GM23338 (cell line): ENCODE results near the gene GNB1. TPM values are rescaled to one million over a fixed set of nuclear protein-coding genes. Genes with fewer than 3 reads are reported as not detected.

Experiments
- ATAC-seq: fragments of 200-7000 bp; cut with Tn5 transposase; 3 replicates; pipeline ENCODE4 v1.9.1; 2020
- DNase-seq: peaks from one replicate; pipeline ENCODE4 v3.0.0-alpha.2; 2015; ENCODE audit warnings: low spot score
- H2AFZ ChIP-seq: fragments of 200-600 bp; sonication (generic); 2 replicates; pipeline ENCODE4 v1.8.0; 2016; ENCODE audit warnings: antibody characterized with exemption, mild to moderate bottlenecking, moderate library complexity
- H3F3A ChIP-seq: fragments of 200-600 bp; sonication (generic); replicated peaks from 2 replicates; pipeline ENCODE4 v1.8.0; 2017; ENCODE audit warnings: antibody characterized with exemption, mixed run types, low read depth
- H3K27ac ChIP-seq: fragments of 200-600 bp; sonication (generic); 2 replicates; pipeline ENCODE4 v1.6.1; 2016; ENCODE audit warnings: low read depth
- H3K27me3 ChIP-seq: fragments of 200-600 bp; sonication (generic); 2 replicates; pipeline ENCODE4 v1.8.0; 2016; ENCODE audit warnings: mild to moderate bottlenecking, mixed run types, moderate library complexity; ENCODE audit not compliant: insufficient read depth
- H3K36me3 ChIP-seq: fragments of 200-600 bp; sonication (generic); 2 replicates; pipeline ENCODE4 v1.8.0; 2016; ENCODE audit warnings: mild to moderate bottlenecking; ENCODE audit not compliant: insufficient read depth
- H3K4me1 ChIP-seq: fragments of 200-600 bp; sonication (generic); 2 replicates; pipeline ENCODE4 v1.8.0; 2016; ENCODE audit warnings: mild to moderate bottlenecking, moderate library complexity; ENCODE audit not compliant: insufficient read depth
- H3K4me2 ChIP-seq: fragments of 200-600 bp; sonication (generic); 2 replicates; pipeline ENCODE4 v1.7.1; 2017; ENCODE audit warnings: mixed run types
- H3K4me3 ChIP-seq: fragments of 200-600 bp; sonication (generic); 2 replicates; pipeline ENCODE4 v1.6.1; 2016; ENCODE audit warnings: mixed run types
- H3K79me2 ChIP-seq: fragments of 200-600 bp; sonication (generic); replicated peaks from 2 replicates; pipeline ENCODE4 v1.8.0; 2017; ENCODE audit warnings: mild to moderate bottlenecking; ENCODE audit not compliant: insufficient read depth
- H3K9me2 ChIP-seq: fragments of 200-600 bp; sonication (generic); 2 replicates; pipeline ENCODE4 v1.8.0; 2017; ENCODE audit not compliant: insufficient read depth
- H4K20me1 ChIP-seq: fragments of 200-600 bp; sonication (generic); replicated peaks from 2 replicates; pipeline ENCODE4 v1.8.0; 2017; ENCODE audit warnings: mild to moderate bottlenecking; ENCODE audit not compliant: insufficient read depth
- H3K27ac Mint-ChIP-seq: 2 replicates; pipeline ENCODE4 v1.8.0; 2020; ENCODE audit warnings: inconsistent platforms, mild to moderate bottlenecking, moderate library complexity, mixed read lengths
- H3K27me3 Mint-ChIP-seq: 3 replicates; pipeline ENCODE4 v1.8.0; 2022; ENCODE audit warnings: low read depth, mild to moderate bottlenecking, moderate library complexity, mixed read lengths, inconsistent platforms; ENCODE audit not compliant: insufficient read depth, poor library complexity
- H3K36me3 Mint-ChIP-seq: 3 replicates; pipeline ENCODE4 v1.8.0; 2021; ENCODE audit warnings: low read depth, mild to moderate bottlenecking, inconsistent platforms, moderate library complexity, mixed read lengths
- H3K4me1 Mint-ChIP-seq: 3 replicates; pipeline ENCODE4 v1.8.0; 2020; ENCODE audit warnings: mild to moderate bottlenecking, inconsistent platforms, mixed read lengths
- H3K4me3 Mint-ChIP-seq: 3 replicates; pipeline ENCODE4 v1.8.0; 2021; ENCODE audit warnings: moderate library complexity, mild to moderate bottlenecking, inconsistent platforms, mixed read lengths
- H3K9me3 Mint-ChIP-seq: 3 replicates; pipeline ENCODE4 v1.8.0; 2020; ENCODE audit warnings: moderate library complexity, mild to moderate bottlenecking, inconsistent platforms, mixed read lengths
- CREB1 ChIP-seq: fragments of 250-450 bp; sonication (Bioruptor Pico); IDR thresholded peaks from 2 replicates; pipeline ENCODE4 v1.5.0; 2020; ENCODE audit warnings: low read depth, mild to moderate bottlenecking, moderate library complexity
- CTCF ChIP-seq, 2 experiments: fragments of 200-600 bp in 1 of 2; sonication (generic) in 1 of 2; conservative IDR thresholded peaks; 2 replicates each; pipeline versions ENCODE4 v1.5.1 to v1.6.1; 2016 to 2017; ENCODE audit warnings: antibody characterized with exemption in 2 of 2, low read depth in 2 of 2, mild to moderate bottlenecking in 2 of 2, moderate library complexity in 1 of 2
- EZH2 ChIP-seq: fragments of 200-600 bp; sonication (generic); IDR thresholded peaks from one replicate; pipeline ENCODE4 v1.8.0; 2017; ENCODE audit warnings: antibody characterized with exemption, mild to moderate bottlenecking, low read depth; ENCODE audit not compliant: unreplicated experiment
- JUNB ChIP-seq: IDR thresholded peaks from one replicate; pipeline ENCODE4 v1.6.1; 2016; ENCODE audit warnings: antibody characterized with exemption; ENCODE audit not compliant: unreplicated experiment
- NANOG ChIP-seq: IDR thresholded peaks from 2 replicates; pipeline ENCODE4 v1.6.1; 2016; ENCODE audit warnings: antibody characterized with exemption, borderline replicate concordance
- ZNF114 ChIP-seq: fragments of 250-450 bp; sonication (Bioruptor Pico); IDR thresholded peaks from 2 replicates; pipeline ENCODE4 v1.5.0; 2020; ENCODE audit warnings: mild to moderate bottlenecking, moderate library complexity
- ZNF331 ChIP-seq: fragments of 250-450 bp; sonication (Bioruptor Pico); IDR thresholded peaks from 2 replicates; pipeline ENCODE4 v1.5.0; 2020; ENCODE audit warnings: low read depth, mild to moderate bottlenecking, moderate library complexity
- polyA plus RNA-seq: library from polyadenylated mRNA; unstranded; fragments of >200 nt; fragmentation: Nextera tagmentation; extraction: Ambion mirVana; gene quantifications from 2 replicates; pipeline ENCODE4 v1.2.1, GENCODE V29; 2016
- total RNA-seq: library from RNA; depleted of rRNA; stranded (reverse); fragments of >200 nt; shearing (Covaris generic); gene quantifications from 2 replicates; pipeline ENCODE4 v1.2.3, GENCODE V29; 2014
- TF ChIP-seq, protein P1 (sequence below): fragments of 250-450 bp; sonication (Bioruptor Pico); IDR thresholded peaks from 2 replicates; pipeline ENCODE4 v1.5.0; 2020; ENCODE audit warnings: mild to moderate bottlenecking, moderate library complexity

GNB1 gene
- total and polyA plus RNA-seq, 2 experiments from 2014 or later, result 65.4 to 138 TPM

- TF ChIP-seq, protein P1, sequence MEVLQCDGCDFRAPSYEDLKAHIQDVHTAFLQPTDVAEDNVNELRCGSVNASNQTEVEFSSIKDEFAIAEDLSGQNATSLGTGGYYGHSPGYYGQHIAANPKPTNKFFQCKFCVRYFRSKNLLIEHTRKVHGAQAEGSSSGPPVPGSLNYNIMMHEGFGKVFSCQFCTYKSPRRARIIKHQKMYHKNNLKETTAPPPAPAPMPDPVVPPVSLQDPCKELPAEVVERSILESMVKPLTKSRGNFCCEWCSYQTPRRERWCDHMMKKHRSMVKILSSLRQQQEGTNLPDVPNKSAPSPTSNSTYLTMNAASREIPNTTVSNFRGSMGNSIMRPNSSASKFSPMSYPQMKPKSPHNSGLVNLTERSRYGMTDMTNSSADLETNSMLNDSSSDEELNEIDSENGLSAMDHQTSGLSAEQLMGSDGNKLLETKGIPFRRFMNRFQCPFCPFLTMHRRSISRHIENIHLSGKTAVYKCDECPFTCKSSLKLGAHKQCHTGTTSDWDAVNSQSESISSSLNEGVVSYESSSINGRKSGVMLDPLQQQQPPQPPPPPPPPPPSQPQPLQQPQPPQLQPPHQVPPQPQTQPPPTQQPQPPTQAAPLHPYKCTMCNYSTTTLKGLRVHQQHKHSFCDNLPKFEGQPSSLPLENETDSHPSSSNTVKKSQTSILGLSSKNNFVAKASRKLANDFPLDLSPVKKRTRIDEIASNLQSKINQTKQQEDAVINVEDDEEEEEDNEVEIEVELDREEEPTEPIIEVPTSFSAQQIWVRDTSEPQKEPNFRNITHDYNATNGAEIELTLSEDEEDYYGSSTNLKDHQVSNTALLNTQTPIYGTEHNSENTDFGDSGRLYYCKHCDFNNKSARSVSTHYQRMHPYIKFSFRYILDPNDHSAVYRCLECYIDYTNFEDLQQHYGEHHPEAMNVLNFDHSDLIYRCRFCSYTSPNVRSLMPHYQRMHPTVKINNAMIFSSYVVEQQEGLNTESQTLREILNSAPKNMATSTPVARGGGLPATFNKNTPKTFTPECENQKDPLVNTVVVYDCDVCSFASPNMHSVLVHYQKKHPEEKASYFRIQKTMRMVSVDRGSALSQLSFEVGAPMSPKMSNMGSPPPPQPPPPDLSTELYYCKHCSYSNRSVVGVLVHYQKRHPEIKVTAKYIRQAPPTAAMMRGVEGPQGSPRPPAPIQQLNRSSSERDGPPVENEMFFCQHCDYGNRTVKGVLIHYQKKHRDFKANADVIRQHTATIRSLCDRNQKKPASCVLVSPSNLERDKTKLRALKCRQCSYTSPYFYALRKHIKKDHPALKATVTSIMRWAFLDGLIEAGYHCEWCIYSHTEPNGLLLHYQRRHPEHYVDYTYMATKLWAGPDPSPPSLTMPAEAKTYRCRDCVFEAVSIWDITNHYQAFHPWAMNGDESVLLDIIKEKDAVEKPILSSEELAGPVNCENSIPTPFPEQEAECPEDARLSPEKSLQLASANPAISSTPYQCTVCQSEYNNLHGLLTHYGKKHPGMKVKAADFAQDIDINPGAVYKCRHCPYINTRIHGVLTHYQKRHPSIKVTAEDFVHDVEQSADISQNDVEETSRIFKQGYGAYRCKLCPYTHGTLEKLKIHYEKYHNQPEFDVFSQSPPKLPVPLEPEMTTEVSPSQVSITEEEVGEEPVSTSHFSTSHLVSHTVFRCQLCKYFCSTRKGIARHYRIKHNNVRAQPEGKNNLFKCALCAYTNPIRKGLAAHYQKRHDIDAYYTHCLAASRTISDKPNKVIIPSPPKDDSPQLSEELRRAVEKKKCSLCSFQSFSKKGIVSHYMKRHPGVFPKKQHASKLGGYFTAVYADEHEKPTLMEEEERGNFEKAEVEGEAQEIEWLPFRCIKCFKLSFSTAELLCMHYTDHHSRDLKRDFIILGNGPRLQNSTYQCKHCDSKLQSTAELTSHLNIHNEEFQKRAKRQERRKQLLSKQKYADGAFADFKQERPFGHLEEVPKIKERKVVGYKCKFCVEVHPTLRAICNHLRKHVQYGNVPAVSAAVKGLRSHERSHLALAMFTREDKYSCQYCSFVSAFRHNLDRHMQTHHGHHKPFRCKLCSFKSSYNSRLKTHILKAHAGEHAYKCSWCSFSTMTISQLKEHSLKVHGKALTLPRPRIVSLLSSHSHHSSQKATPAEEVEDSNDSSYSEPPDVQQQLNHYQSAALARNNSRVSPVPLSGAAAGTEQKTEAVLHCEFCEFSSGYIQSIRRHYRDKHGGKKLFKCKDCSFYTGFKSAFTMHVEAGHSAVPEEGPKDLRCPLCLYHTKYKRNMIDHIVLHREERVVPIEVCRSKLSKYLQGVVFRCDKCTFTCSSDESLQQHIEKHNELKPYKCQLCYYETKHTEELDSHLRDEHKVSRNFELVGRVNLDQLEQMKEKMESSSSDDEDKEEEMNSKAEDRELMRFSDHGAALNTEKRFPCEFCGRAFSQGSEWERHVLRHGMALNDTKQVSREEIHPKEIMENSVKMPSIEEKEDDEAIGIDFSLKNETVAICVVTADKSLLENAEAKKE (CRISPR knock-in tag), result no peak
- TF ChIP-seq CREB1 (CRISPR knock-in tag), result no peak
- TF ChIP-seq CTCF (conservative IDR thresholded peaks at IDR 0.05; ENCODE audit: low read depth in 2 of 2), result no peak
- no peak for TF ChIP-seq ZNF331
These were observed 911 bp downstream of the GNB1 start (continued) for GRCh38 chr1:1889847-1890505.

- H3K4me1 ChIP-seq, result peaks cover 27% of the 10 kb centered on the region
- no peaks in the 10 kb centered on the region for H3K9me2 ChIP-seq
- peaks cover 15% of the 10 kb centered on the region for H3F3A ChIP-seq
- peak overlapping the region; percentile 70 for H3K4me3 ChIP-seq
- Mint-ChIP-seq H3K27me3 (peaks cover 7% of the 10 kb centered on the region), H3K27ac (peak overlapping the region; percentile 88), H3K36me3 (peaks cover 16% of the 10 kb centered on the region), H3K4me3 (peak overlapping the region; percentile 83), H3K9me3 (no peaks in the 10 kb centered on the region), H3K4me1 (peaks cover 35% of the 10 kb centered on the region)
- peak overlapping the region; percentile 78 for H3K4me2 ChIP-seq
- ATAC-seq, result no peak
- no peaks in the 10 kb centered on the region for H3K36me3 ChIP-seq
- peak overlapping the region; percentile 90 for H3K27ac ChIP-seq
- DNase-seq, result no peak
- H3K79me2 ChIP-seq, result peaks cover 69% of the 10 kb centered on the region
- H4K20me1 ChIP-seq, result peaks cover 51% of the 10 kb centered on the region
- no peaks in the 10 kb centered on the region for H3K27me3 ChIP-seq
- H2AFZ ChIP-seq, result no peak overlapping the region
- TF ChIP-seq CTCF (conservative IDR thresholded peaks at IDR 0.05; ENCODE audit: low read depth in 2 of 2) (no peak), ZNF114 (CRISPR knock-in tag) (no peak), JUNB (no peak), CREB1 (CRISPR knock-in tag) (no peak), EZH2 (no peak), NANOG (no peak)
These were observed 1.7 kb downstream of the GNB1 start for GRCh38 chr1:1889090-1889750.
